DOHH2 (cell line): ENCODE data around the gene EGFL8.

Experiments used
- H3F3A ChIP-seq: fragments of 200-600 bp; sonication (generic), shearing (Covaris generic); 2 replicates; pipeline ENCODE4 v1.6.0; 2016; ENCODE audit warnings: antibody characterized with exemption, mild to moderate bottlenecking; ENCODE audit not compliant: control insufficient read depth, insufficient read depth
- H3K27ac ChIP-seq: fragments of 200-600 bp; sonication (generic); 2 replicates; pipeline ENCODE4 v1.5.1; 2014; ENCODE audit warnings: low read depth, mild to moderate bottlenecking, low read length, moderate library complexity
- H3K27me3 ChIP-seq: fragments of 200-600 bp; sonication (generic); 2 replicates; pipeline ENCODE4 v1.6.1; 2014; ENCODE audit warnings: mild to moderate bottlenecking, low read length, mixed read lengths; ENCODE audit not compliant: control insufficient read depth
- H3K36me3 ChIP-seq: fragments of 200-600 bp; sonication (generic); 2 replicates; pipeline ENCODE4 v1.6.1; 2014; ENCODE audit warnings: mild to moderate bottlenecking, low read length, moderate library complexity, mixed read lengths; ENCODE audit not compliant: control insufficient read depth
- H3K4me1 ChIP-seq: fragments of 200-600 bp; sonication (generic); 2 replicates; pipeline ENCODE4 v1.6.1; 2014; ENCODE audit warnings: mild to moderate bottlenecking, low read length, mixed read lengths; ENCODE audit not compliant: control insufficient read depth
- H3K4me2 ChIP-seq: fragments of 200-600 bp; sonication (generic); 2 replicates; pipeline ENCODE4 v1.6.0; 2014; ENCODE audit warnings: mild to moderate bottlenecking, low read length, moderate library complexity
- H3K4me3 ChIP-seq: fragments of 200-600 bp; sonication (generic); 2 replicates; pipeline ENCODE4 v1.5.1; 2014; ENCODE audit warnings: mild to moderate bottlenecking, low read length, mixed read lengths
- H3K79me2 ChIP-seq: fragments of 200-600 bp; sonication (generic); 2 replicates; pipeline ENCODE4 v1.6.1; 2014; ENCODE audit warnings: mild to moderate bottlenecking, low read length, mixed read lengths; ENCODE audit not compliant: control insufficient read depth
- H3K9me2 ChIP-seq: fragments of 200-600 bp; sonication (generic); replicated peaks from 2 replicates; pipeline ENCODE4 v1.6.1; 2014; ENCODE audit warnings: mild to moderate bottlenecking, low read length, mixed read lengths; ENCODE audit not compliant: control insufficient read depth
- H3K9me3 ChIP-seq: fragments of 200-600 bp; sonication (generic); 2 replicates; pipeline ENCODE4 v1.6.1; 2014; ENCODE audit warnings: antibody characterized with exemption, low read length, mixed read lengths; ENCODE audit not compliant: control insufficient read depth, insufficient read depth
- H4K20me1 ChIP-seq: fragments of 200-600 bp; sonication (generic); 2 replicates; pipeline ENCODE4 v1.6.0; 2014; ENCODE audit warnings: low read depth, mild to moderate bottlenecking, antibody characterized with exemption, low read length, moderate library complexity; ENCODE audit not compliant: control insufficient read depth, insufficient read depth
- EZH2phosphoT487 ChIP-seq: fragments of 200-600 bp; sonication (generic); IDR thresholded peaks from 2 replicates; pipeline ENCODE4 v1.6.1; 2017; ENCODE audit warnings: borderline replicate concordance, mild to moderate bottlenecking, antibody characterized with exemption, low read length, moderate library complexity, mixed read lengths
- TF ChIP-seq, protein P1 (sequence below): fragments of 200-600 bp; sonication (generic); IDR thresholded peaks from one replicate; pipeline ENCODE4 v1.5.1; 2014; ENCODE audit warnings: antibody characterized with exemption, mild to moderate bottlenecking, low read depth, low read length; ENCODE audit not compliant: poor library complexity, severe bottlenecking

EGFL8 gene

GRCh38 chr6:32175322-32175710 is 10.9 kb downstream of the EGFL8 start:
- H3K27ac ChIP-seq, result no peak overlapping the region; the same call in 1 of the 2 replicates
- TF ChIP-seq, protein P1, sequence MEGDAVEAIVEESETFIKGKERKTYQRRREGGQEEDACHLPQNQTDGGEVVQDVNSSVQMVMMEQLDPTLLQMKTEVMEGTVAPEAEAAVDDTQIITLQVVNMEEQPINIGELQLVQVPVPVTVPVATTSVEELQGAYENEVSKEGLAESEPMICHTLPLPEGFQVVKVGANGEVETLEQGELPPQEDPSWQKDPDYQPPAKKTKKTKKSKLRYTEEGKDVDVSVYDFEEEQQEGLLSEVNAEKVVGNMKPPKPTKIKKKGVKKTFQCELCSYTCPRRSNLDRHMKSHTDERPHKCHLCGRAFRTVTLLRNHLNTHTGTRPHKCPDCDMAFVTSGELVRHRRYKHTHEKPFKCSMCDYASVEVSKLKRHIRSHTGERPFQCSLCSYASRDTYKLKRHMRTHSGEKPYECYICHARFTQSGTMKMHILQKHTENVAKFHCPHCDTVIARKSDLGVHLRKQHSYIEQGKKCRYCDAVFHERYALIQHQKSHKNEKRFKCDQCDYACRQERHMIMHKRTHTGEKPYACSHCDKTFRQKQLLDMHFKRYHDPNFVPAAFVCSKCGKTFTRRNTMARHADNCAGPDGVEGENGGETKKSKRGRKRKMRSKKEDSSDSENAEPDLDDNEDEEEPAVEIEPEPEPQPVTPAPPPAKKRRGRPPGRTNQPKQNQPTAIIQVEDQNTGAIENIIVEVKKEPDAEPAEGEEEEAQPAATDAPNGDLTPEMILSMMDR, result no peak
- no peak for TF ChIP-seq EZH2phosphoT487
- no peaks in the 10 kb centered on the region for H3K9me3 ChIP-seq

GRCh38 chr6:32175711-32176475 is 11.5 kb downstream of the EGFL8 start, which contains the start of gene AGPAT1:
Gene AGPAT1 (minus strand): TSS chr6:32176084. CDS start chr6:32171496, 4,588 bp downstream.
- H3K4me1 ChIP-seq, result peaks cover 49% of the 10 kb centered on the region
- H4K20me1 ChIP-seq, result no peaks in the 10 kb centered on the region
- H3K79me2 ChIP-seq, result peaks cover 48% of the 10 kb centered on the region

More at GRCh38 chr6:32175322-32175710, 10.9 kb downstream of the EGFL8 start:
- peaks cover 48% of the 10 kb centered on the region for H3K79me2 ChIP-seq
- no peaks in the 10 kb centered on the region for H3K9me2 ChIP-seq
- H3K27me3 ChIP-seq, result no peaks in the 10 kb centered on the region
- H3F3A ChIP-seq, result peaks cover 15% of the 10 kb centered on the region
- peaks cover 49% of the 10 kb centered on the region for H3K4me1 ChIP-seq
- peak overlapping the region; percentile 99 for H3K4me2 ChIP-seq
- no peaks in the 10 kb centered on the region for H4K20me1 ChIP-seq
- H3K4me3 ChIP-seq, result peak overlapping the region; percentile 85
- H3K36me3 ChIP-seq, result peaks cover 24% of the 10 kb centered on the region

DNA sequence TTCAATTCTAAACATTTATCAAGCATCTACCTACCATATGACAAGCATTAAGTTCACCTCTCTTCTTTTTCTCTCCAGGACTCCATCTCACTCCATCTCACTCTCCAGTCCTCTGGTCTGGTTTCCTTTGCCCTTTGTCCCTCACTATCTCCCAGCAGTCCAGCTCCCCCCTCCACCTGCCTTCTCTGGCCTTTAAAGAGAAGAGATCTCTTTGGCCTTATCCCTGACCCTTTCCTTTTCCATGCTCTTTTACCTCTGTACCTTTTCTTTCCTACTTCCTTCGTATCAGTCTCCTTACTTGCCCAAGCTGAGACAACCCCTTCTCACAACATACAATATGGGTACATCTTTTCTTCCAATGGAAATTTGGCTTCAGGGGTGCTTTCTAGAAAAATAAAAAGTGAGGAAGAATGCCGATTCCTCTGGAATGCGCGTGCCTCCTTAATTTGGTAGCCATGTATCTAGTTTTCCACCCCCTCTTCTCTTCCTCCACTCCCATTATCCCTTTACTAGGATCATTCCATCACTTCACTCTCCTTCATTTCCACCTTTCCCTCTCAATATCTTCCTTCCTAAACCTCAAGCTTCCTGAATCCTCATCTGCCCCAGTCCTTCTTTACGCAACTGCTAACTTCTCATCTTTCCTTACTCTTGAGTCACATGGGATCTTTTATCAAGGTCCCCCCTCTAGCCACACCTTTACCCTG is 12.2 kb downstream of the EGFL8 start:
- peaks cover 49% of the 10 kb centered on the region for H3K4me1 ChIP-seq
- peaks cover 29% of the 10 kb centered on the region for H3K36me3 ChIP-seq
- H3K4me2 ChIP-seq, result peak overlapping the region; percentile 99
- H3F3A ChIP-seq, result peaks cover 15% of the 10 kb centered on the region
- peaks cover 53% of the 10 kb centered on the region for H3K79me2 ChIP-seq
- peak overlapping the region; percentile 85 for H3K4me3 ChIP-seq
- no peaks in the 10 kb centered on the region for H4K20me1 ChIP-seq
- TF ChIP-seq, protein P1, result no peak
- no peak for TF ChIP-seq EZH2phosphoT487
- H3K27ac ChIP-seq, result peak overlapping the region; percentile 94
- no peaks in the 10 kb centered on the region for H3K9me3 ChIP-seq
- H3K27me3 ChIP-seq, result no peaks in the 10 kb centered on the region
- no peaks in the 10 kb centered on the region for H3K9me2 ChIP-seq

More at GRCh38 chr6:32175711-32176475, 11.5 kb downstream of the EGFL8 start, which contains the start of gene AGPAT1:
- Histone ChIP-seq H3K4me3 (peak within 1 kb of the TSS; percentile 85), H3K27me3 (no peaks in the 10 kb centered on the region), H3K4me2 (peak within 1 kb of the TSS; percentile 99), H3K27ac (peak within 1 kb of the TSS; percentile 94), H3F3A (peaks cover 15% of the 10 kb centered on the region), H3K9me2 (no peaks in the 10 kb centered on the region), H3K36me3 (peaks cover 25% of the 10 kb centered on the region), H3K9me3 (no peaks in the 10 kb centered on the region)
- TF ChIP-seq, protein P1, result no peak
- no peak for TF ChIP-seq EZH2phosphoT487
